T-cell (primary cell): ENCODE results near the gene ADRA2B. TPM values are rescaled to one million over a fixed set of nuclear protein-coding genes. Genes with fewer than 3 reads are reported as not detected.

Experiments
- ATAC-seq, 4 experiments: fragments of 200-7000 bp in 3 of 4; fragments of 150-1000 bp in 1 of 4; cut with Tn5 transposase; replicated peaks in 1 of 4; 1 replicate in 3 of 4; 2 replicates in 1 of 4; pipeline ENCODE4 v1.10.0; 2021; ENCODE audit warnings: moderate library complexity in 3 of 4, mild to moderate bottlenecking in 2 of 4, moderate number of reproducible peaks in 1 of 4
- CTCF ChIA-PET, 2 donors: fragments of 300-600 bp; sonication (Branson Sonifier 250); formaldehyde crosslinking; loops; one replicate each; lab custom pipeline; 2022; ENCODE audit warnings: antibody characterized with exemption in 2 of 2; lab: Charles Lee
- POLR2A ChIA-PET, 2 donors: fragments of 300-600 bp; sonication (Branson Sonifier 250); formaldehyde crosslinking; loops; one replicate each; lab custom pipeline; 2022; ENCODE audit warnings: antibody characterized with exemption in 2 of 2; lab: Charles Lee
- DNase-seq, 35 experiments: peaks; one replicate each; pipeline versions ENCODE4 v3.0.0 to v3.0.0-alpha.2; 2013 to 2023
- H3K27ac ChIP-seq: one replicate; pipeline ENCODE4 v1.5.1; 2013; ENCODE audit warnings: low read length
- H3K27me3 ChIP-seq, 2 experiments: replicated peaks in 1 of 2; 1 replicate in 1 of 2; 2 replicates in 1 of 2; pipeline versions ENCODE4 v1.6.1 to v1.7.0; 2013; ENCODE audit warnings: low read length in 1 of 2, mixed read lengths in 1 of 2; ENCODE audit not compliant: control insufficient read depth in 2 of 2, insufficient read depth in 2 of 2; ENCODE audit errors: extremely low read depth in 1 of 2
- H3K36me3 ChIP-seq, 2 donors: 1 replicate in 1 of 2; 2 replicates in 1 of 2; pipeline versions ENCODE4 v1.6.1 to v1.7.0; 2013; ENCODE audit warnings: low read length in 1 of 2; ENCODE audit not compliant: control insufficient read depth in 2 of 2, insufficient read depth in 1 of 2; ENCODE audit errors: extremely low read depth in 1 of 2
- H3K4me1 ChIP-seq, 2 experiments: 1 replicate in 1 of 2; 2 replicates in 1 of 2; pipeline versions ENCODE4 v1.6.1 to v1.7.0; 2013; ENCODE audit warnings: low read length in 2 of 2, mixed read lengths in 1 of 2; ENCODE audit not compliant: insufficient read depth in 2 of 2, control insufficient read depth in 1 of 2; ENCODE audit errors: extremely low read depth in 1 of 2
- H3K4me3 ChIP-seq, 2 donors: 1 replicate in 1 of 2; 2 replicates in 1 of 2; pipeline versions ENCODE4 v1.5.1 to v1.7.0; 2013; ENCODE audit warnings: mild to moderate bottlenecking in 2 of 2, low read length in 1 of 2, moderate library complexity in 1 of 2; ENCODE audit not compliant: control insufficient read depth in 1 of 2; ENCODE audit errors: extremely low read depth in 1 of 2
- H3K9me3 ChIP-seq: 2 replicates; pipeline ENCODE4 v1.7.0; 2013
- H3K27ac Mint-ChIP-seq, 2 donors: one replicate each; pipeline ENCODE4 v1.8.0; 2020 to 2021; ENCODE audit warnings: mild to moderate bottlenecking in 2 of 2, mixed read lengths in 2 of 2
- H3K27me3 Mint-ChIP-seq, 2 donors: one replicate each; pipeline ENCODE4 v1.8.0; 2021 to 2022; ENCODE audit warnings: mixed read lengths in 2 of 2
- H3K36me3 Mint-ChIP-seq: one replicate; pipeline ENCODE4 v1.8.0; 2021; ENCODE audit warnings: mixed read lengths
- H3K4me1 Mint-ChIP-seq, 3 donors: one replicate each; pipeline ENCODE4 v1.8.0; 2020 to 2022; ENCODE audit warnings: mixed read lengths in 3 of 3, mild to moderate bottlenecking in 1 of 3
- H3K4me3 Mint-ChIP-seq, 3 donors: one replicate each; pipeline ENCODE4 v1.8.0; 2020 to 2022; ENCODE audit warnings: mild to moderate bottlenecking in 3 of 3, mixed read lengths in 3 of 3, moderate library complexity in 3 of 3
- H3K9me3 Mint-ChIP-seq, 3 donors: one replicate each; pipeline ENCODE4 v1.8.0; 2020 to 2022; ENCODE audit warnings: mixed read lengths in 3 of 3
- WGBS: methylation state at CpG from one replicate; pipeline ENCODE4 v1.1.5; 2013; ENCODE audit warnings: missing lambda C conversion rate; ENCODE audit not compliant: insufficient coverage; 5-methylcytosine and 5-hydroxymethylcytosine counted together
- total RNA-seq, 35 experiments: library from RNA in 6 of 35; stranded (reverse) in 6 of 35; fragments of 120-200 nt in 1 of 35; gene quantifications; one replicate each; pipeline versions ENCODE4 v1.2.1 to v1.2.4 and lab custom pipeline; 2013 to 2026

ADRA2B gene
- total RNA-seq, 5 donors from 2014 or later (not counting 1 experiment from before 2014, with no cell fraction given) = 0.13 to 0.77 (median 0.18) TPM

DNA sequence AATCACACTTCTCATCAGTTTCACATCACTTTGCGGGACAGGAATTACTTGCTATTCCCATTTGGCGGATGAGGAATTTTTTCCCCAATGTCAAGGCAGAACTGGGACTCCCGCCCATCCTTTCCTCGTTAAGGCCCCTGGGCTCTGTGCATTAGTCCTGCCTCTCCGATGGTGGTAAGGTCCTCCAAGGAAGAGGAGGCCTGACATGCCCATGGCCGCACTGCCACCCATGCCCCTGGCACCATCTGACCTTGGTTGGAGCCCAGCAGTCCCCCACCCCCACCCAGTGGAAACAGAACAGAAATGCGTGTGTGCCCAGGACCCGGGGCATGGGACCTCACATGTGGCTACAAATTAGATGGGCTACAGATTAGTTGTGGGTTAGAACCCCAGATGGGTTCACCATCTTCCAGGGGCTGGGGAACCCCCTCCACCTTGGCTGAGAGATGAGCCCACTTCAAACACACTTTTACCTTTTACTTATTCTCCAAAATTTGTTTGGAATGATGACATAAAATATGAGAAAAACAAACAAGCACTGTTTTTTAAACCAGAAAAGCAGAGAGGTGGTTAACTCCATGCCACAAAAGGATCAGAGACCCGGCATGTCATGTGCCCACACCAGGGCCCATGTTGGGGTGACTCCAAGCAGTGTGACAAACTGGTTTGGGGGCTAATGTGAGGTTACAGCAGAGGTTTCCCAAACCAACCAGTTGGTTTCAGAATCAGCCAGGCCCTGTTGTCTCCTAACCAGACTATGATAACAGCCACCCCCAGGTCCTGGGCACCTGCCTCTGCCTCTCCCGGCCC is 39.8 kb upstream of the ADRA2B start:
- H3K4me3 Mint-ChIP-seq = peak overlapping the region in 1 of 3 donors; percentile 73

DNA sequence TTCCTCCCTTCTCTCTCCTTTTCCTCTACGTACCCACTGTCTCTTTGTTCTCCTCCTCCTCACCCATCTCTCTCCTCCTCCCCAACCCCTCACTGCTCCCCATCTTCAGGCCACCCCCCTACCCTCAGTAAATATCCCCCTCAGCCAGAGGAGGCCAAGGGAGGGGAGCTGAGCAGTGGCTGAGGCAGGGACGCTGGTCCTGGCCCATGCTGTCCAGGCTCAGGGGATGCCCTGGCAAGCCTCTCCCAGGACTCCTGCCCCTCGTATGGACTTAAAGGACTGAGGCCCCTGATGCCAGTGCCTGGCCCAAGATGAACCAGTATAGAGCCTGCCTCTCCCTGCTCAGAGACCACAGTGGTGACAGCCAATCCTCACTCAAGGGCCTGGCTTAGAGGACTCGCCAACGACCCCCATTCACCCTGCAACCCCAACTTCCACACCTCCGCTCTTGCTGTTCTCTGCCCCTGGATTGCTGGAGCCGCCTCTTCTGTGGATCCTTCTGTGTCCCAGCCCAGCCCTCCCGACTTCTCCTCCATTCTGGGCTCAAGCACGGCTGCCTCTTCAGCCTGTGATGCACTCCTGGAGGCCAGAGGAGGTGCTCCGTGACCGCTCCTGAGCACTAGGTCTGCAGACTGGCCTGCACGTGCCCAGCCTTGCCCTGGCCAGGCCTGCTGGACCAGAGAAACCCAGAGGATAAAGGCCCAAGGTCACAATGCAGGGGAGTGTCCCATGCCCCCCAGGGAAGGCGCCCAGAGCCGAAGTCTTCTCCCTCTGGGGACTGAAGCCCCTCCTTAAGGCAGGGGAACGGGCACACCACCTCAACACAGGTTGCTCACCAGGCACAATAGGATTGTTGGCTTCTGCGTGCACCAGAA is 38.4 kb upstream of the ADRA2B start:
- Histone ChIP-seq H3K27me3 (no peaks in the 10 kb centered on the region), H3K9me3 (no peaks in the 10 kb centered on the region), H3K36me3 (no peaks in the 10 kb centered on the region), H3K4me3 (no peak overlapping the region), H3K4me1 (peaks cover 43 to 88% of the 10 kb centered on the region in 2 experiments), H3K27ac (no peak overlapping the region)
- no peak for ATAC-seq
- peak in 2 of 35 experiments; percentile 5 to 11 for DNase-seq
- WGBS = 94% methylated on average over 15 of the region's 16 CpGs
- no peaks in the 10 kb centered on the region for H3K36me3 Mint-ChIP-seq
- H3K9me3 Mint-ChIP-seq = no peaks in the 10 kb centered on the region
- CTCF ChIA-PET = interaction anchor here in 1 of 2 donors (1.6 kb wide), 1 partner anchor 20 kb away, joined by 6 read pairs; no protein-coding TSS in a partner anchor
- no peak overlapping the region for H3K27ac Mint-ChIP-seq
- no peak overlapping the region for H3K4me3 Mint-ChIP-seq
- H3K27me3 Mint-ChIP-seq = no peaks in the 10 kb centered on the region
- POLR2A ChIA-PET = no interaction called here
- H3K4me1 Mint-ChIP-seq = peaks cover 75 to 80% (median 79%) of the 10 kb centered on the region in 3 donors

More for the DNA sequence above, 39.8 kb upstream of the ADRA2B start:
- H3K4me1 ChIP-seq = peaks cover 39 to 88% of the 10 kb centered on the region in 2 experiments
- H3K27me3 ChIP-seq = no peaks in the 10 kb centered on the region
- H3K9me3 ChIP-seq = no peaks in the 10 kb centered on the region
- ATAC-seq = peak in 2 of 4 experiments; percentile 7 to 55
- Mint-ChIP-seq H3K36me3 (no peaks in the 10 kb centered on the region), H3K4me1 (peaks cover 71 to 77% (median 75%) of the 10 kb centered on the region in 3 donors), H3K27me3 (no peaks in the 10 kb centered on the region), H3K9me3 (peaks cover 0 to 4% (median 2%) of the 10 kb centered on the region in 3 donors), H3K27ac (peak overlapping the region; percentile 77 to 89)
- H3K4me3 ChIP-seq = no peak overlapping the region
- ChIA-PET POLR2A (no interaction called here), CTCF (no interaction called here)
- no peaks in the 10 kb centered on the region for H3K36me3 ChIP-seq
- DNase-seq = peak in 10 of 35 experiments; percentile 37 to 73 (median 42)
- peak overlapping the region; percentile 44 for H3K27ac ChIP-seq
- WGBS = 82% methylated on average over 5 of the region's 10 CpGs

DNA sequence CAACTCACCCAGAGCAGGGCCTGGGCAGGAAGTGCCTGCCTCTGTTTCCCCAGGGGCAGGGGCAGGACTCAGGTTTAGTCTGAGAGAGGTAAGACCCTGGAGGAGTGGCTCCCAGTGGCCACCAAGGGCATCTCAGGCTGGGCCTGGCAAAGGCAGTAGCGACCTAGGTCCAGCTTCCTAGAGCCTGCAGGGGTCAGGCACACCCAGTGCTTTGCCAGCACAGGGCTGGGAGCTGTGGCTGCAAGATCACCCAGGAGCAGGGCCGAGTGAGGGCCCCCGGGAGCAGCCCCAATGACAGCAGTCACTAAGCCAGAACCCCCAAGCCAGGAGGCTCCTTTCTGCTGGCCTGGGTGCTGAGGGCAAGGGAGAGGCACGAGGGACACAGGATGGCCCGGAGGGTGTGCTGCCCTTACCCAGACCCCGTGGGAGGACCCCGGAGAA is 37.6 kb upstream of the ADRA2B start:
- Histone ChIP-seq H3K27ac (no peak overlapping the region), H3K4me1 (peaks cover 38 to 85% of the 10 kb centered on the region in 2 experiments), H3K9me3 (no peaks in the 10 kb centered on the region), H3K27me3 (no peaks in the 10 kb centered on the region), H3K36me3 (no peaks in the 10 kb centered on the region), H3K4me3 (no peak overlapping the region)
- Mint-ChIP-seq H3K9me3 (no peaks in the 10 kb centered on the region), H3K4me1 (peaks cover 72 to 78% (median 74%) of the 10 kb centered on the region in 3 donors), H3K27me3 (no peaks in the 10 kb centered on the region), H3K36me3 (no peaks in the 10 kb centered on the region), H3K27ac (no peak overlapping the region), H3K4me3 (no peak overlapping the region)
- DNase-seq (peak in 2 of 35 experiments; percentile 10 to 23), ATAC-seq (no peak)
- POLR2A ChIA-PET = no interaction called here
- CTCF ChIA-PET = interaction anchor here in 1 of 2 donors (1.6 kb wide), 1 partner anchor 20 kb away, joined by 6 read pairs; no protein-coding TSS in a partner anchor
- 93% methylated on average over 5 of the region's 7 CpGs for WGBS

DNA sequence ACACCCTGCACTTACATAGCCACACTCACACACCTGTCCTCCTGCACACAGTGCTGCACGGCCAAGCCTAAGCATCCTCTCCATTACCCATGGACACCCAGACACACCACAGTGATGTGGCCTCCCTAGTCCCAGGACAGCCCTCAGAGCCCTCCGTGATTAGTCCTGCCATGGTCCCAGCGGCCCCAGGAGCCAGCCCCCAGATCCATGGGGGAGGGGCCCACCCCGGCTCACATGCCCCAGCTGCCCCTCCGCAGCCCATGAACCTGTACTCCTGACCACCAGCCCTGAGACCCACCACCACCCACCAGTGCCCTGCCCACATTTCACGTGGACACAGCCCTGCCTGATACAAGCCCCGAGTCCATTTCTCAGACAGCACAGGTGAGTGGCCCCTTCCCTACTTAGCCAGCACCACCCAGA is 36.9 kb upstream of the ADRA2B start:
- Mint-ChIP-seq H3K4me1 (peaks cover 72 to 78% (median 73%) of the 10 kb centered on the region in 3 donors), H3K36me3 (no peaks in the 10 kb centered on the region), H3K27ac (peak overlapping the region; percentile 44 to 48), H3K9me3 (no peaks in the 10 kb centered on the region), H3K4me3 (no peak overlapping the region), H3K27me3 (no peaks in the 10 kb centered on the region)
- Histone ChIP-seq H3K9me3 (no peaks in the 10 kb centered on the region), H3K4me3 (no peak overlapping the region), H3K36me3 (no peaks in the 10 kb centered on the region), H3K27ac (no peak overlapping the region), H3K27me3 (no peaks in the 10 kb centered on the region), H3K4me1 (peaks cover 35 to 85% of the 10 kb centered on the region in 2 experiments)
- DNase-seq = peak in 1 of 35 experiments; percentile 13
- WGBS = 93% methylated on average over 6 of the region's 7 CpGs
- POLR2A ChIA-PET = no interaction called here
- ATAC-seq = no peak
- CTCF ChIA-PET = interaction anchor here in 1 of 2 donors (1.6 kb wide), 1 partner anchor 21 kb away, joined by 6 read pairs; no protein-coding TSS in a partner anchor

DNA sequence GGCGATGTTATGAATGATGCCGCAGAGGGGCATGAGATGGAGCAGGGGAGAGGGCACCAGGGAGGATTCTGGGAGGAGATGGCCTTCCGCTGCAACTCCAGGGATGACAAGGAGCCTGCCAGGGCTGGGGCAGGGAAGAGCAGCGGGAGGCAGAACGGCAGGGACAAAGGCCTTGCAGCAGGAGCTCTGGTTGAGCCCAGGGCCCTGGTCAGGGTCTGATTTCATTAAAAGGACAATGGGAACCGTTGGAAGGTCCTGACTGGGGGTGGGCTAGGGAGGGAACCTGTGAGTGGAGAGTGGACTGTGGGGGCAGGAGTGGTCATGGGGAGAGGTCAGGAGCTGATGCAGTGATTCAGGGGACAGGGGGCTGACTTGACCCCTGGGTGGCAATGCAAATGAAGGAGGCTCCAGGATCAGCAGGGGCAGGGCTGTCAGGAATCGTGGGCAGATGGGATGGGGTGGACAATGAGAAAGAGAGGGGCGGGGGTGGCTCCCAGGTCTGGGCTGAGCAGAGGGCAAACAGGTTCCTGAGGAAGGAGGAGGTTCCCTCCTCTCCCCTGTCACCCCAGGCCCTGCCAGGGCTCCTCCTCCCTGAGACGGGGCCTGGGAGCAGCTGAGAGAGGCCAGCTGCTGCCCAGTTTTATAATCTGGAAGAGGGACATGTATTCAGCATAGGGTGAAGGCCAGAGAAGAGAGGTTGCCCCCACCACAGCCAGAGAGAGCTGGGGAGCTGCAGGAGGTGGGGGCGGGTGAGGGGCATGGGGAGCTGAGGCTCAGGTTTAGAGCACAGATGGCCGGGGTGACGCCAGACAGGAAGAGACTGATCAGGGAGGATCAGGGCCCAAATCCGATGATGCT is 36.2 kb upstream of the ADRA2B start:
- peaks cover 72 to 78% (median 73%) of the 10 kb centered on the region in 3 donors for H3K4me1 Mint-ChIP-seq
- ChIA-PET CTCF (interaction anchor here in 1 of 2 donors (1.5 to 1.6 kb wide), 2 partner anchors 22 kb away, joined by 5 to 6 read pairs; no protein-coding TSS in a partner anchor), POLR2A (no interaction called here)
- Histone ChIP-seq H3K9me3 (no peaks in the 10 kb centered on the region), H3K27me3 (no peaks in the 10 kb centered on the region), H3K4me3 (no peak overlapping the region), H3K27ac (no peak overlapping the region), H3K36me3 (no peaks in the 10 kb centered on the region), H3K4me1 (peaks cover 36 to 85% of the 10 kb centered on the region in 2 experiments)
- H3K9me3 Mint-ChIP-seq = no peaks in the 10 kb centered on the region
- 94% methylated on average over 9 of the region's 13 CpGs for WGBS
- peak overlapping the region in 1 of 3 donors; percentile 18 for H3K4me3 Mint-ChIP-seq
- H3K27ac Mint-ChIP-seq = peak overlapping the region; percentile 63 to 75
- DNase-seq (peak in 2 of 35 experiments; percentile 2 to 6), ATAC-seq (no peak)
- H3K27me3 Mint-ChIP-seq = no peaks in the 10 kb centered on the region
- no peaks in the 10 kb centered on the region for H3K36me3 Mint-ChIP-seq
